ENCODE measurements around the gene KPNA6. TPM values are rescaled to one million over a fixed set of nuclear protein-coding genes. Genes with fewer than 3 reads are reported as not detected.

Gene KPNA6
- total and polyA plus RNA-seq, 3 experiments from 2014 or later = 29.3 to 96.7 (median 91.8) TPM

GRCh38 chr1:32223683-32224082 is 115.8 kb downstream of the KPNA6 start:
- no peaks in the 10 kb centered on the region for H3K9me3 Mint-ChIP-seq
- H3K27ac Mint-ChIP-seq = peak overlapping the region; percentile 68 to 100 (median 98)
- Histone ChIP-seq H3K27ac (ENCODE audit: low read depth, low read length) (peak overlapping the region; percentile 99), H3K4me3 (ENCODE audit: low read length) (peak overlapping the region; percentile 25), H3K36me3 (ENCODE audit: insufficient read depth, low read length) (peaks cover 28% of the 10 kb centered on the region), H3K4me1 (ENCODE audit: insufficient read depth, low read length) (peaks cover 31% of the 10 kb centered on the region), H3K9me3 (ENCODE audit: low read length) (no peaks in the 10 kb centered on the region), H3K27me3 (ENCODE audit: insufficient read depth, low read length, poor library complexity, severe bottlenecking) (no peaks in the 10 kb centered on the region)
- DNase-seq = no peak
- peaks cover 3 to 58% (median 15%) of the 10 kb centered on the region in 3 donors for H3K36me3 Mint-ChIP-seq
- peak overlapping the region; percentile 96 to 99 (median 98) for H3K4me3 Mint-ChIP-seq
- H3K4me1 Mint-ChIP-seq = peaks cover 39 to 60% (median 53%) of the 10 kb centered on the region in 3 donors
- ChIA-PET POLR2A (interaction anchor here (0.6 to 1.5 kb wide), 2 partner anchors 30 to 173 kb away, joined by 3 to 5 read pairs; no protein-coding TSS in a partner anchor), CTCF (interaction anchor here (0.7 to 2.0 kb wide), 4 partner anchors 17 to 27 kb away, joined by 3 to 9 read pairs (median 4); partner anchors contain the start of gene LCK)
- no peaks in the 10 kb centered on the region for H3K27me3 Mint-ChIP-seq

GRCh38 chr1:32224285-32224684 is 116.4 kb downstream of the KPNA6 start:
- Mint-ChIP-seq H3K4me1 (peaks cover 39 to 60% (median 55%) of the 10 kb centered on the region in 3 donors), H3K27me3 (no peaks in the 10 kb centered on the region), H3K36me3 (peaks cover 5 to 61% (median 18%) of the 10 kb centered on the region in 3 donors), H3K27ac (peak overlapping the region in 6 of 8 donors; percentile 68 to 100 (median 98)), H3K9me3 (no peaks in the 10 kb centered on the region), H3K4me3 (peak overlapping the region; percentile 51 to 99 (median 97))
- no peak for DNase-seq
- ChIA-PET POLR2A (interaction anchor here (0.6 to 1.5 kb wide), 3 partner anchors 24 to 173 kb away, joined by 3 to 5 read pairs (median 3); no protein-coding TSS in a partner anchor), CTCF (interaction anchor here (1.3 to 2.0 kb wide), 3 partner anchors 9 to 26 kb away, joined by 4 to 9 read pairs (median 5); partner anchors contain the start of gene LCK)
- peaks cover 31% of the 10 kb centered on the region for H3K4me1 ChIP-seq (ENCODE audit: insufficient read depth, low read length)
- no peak overlapping the region for H3K27ac ChIP-seq (ENCODE audit: low read depth, low read length)
- no peaks in the 10 kb centered on the region for H3K27me3 ChIP-seq (ENCODE audit: insufficient read depth, low read length, poor library complexity, severe bottlenecking)
- H3K36me3 ChIP-seq (ENCODE audit: insufficient read depth, low read length) = peaks cover 32% of the 10 kb centered on the region
- H3K9me3 ChIP-seq (ENCODE audit: low read length) = no peaks in the 10 kb centered on the region
- no peak overlapping the region for H3K4me3 ChIP-seq (ENCODE audit: low read length)

Other genes with a start within 250 kb of the KPNA6 start
- 100 to 1,000 TPM; 339 to 368 TPM for gene PTP4A2, start 169.7 kb upstream of the KPNA6 start, total RNA-seq
- 598 TPM for gene PTP4A2, start 169.7 kb upstream of the KPNA6 start, polyA plus RNA-seq
- gene KHDRBS1, start 94.2 kb upstream of the KPNA6 start, total RNA-seq = 100 to 1,000 TPM; 210 TPM
- 117 TPM for gene KHDRBS1, start 94.2 kb upstream of the KPNA6 start, polyA plus RNA-seq
- 10 to 100 TPM; 23.4 to 25.8 TPM for gene TMEM39B, start 35.1 kb upstream of the KPNA6 start, total RNA-seq
- 2.4 TPM for gene TMEM39B, start 35.1 kb upstream of the KPNA6 start, polyA plus RNA-seq
- gene TXLNA, start 71.6 kb downstream of the KPNA6 start, total RNA-seq = 10 to 100 TPM; 99.0 to 99.9 TPM
- 31.2 TPM for gene TXLNA, start 71.6 kb downstream of the KPNA6 start, polyA plus RNA-seq
- gene CCDC28B, start 92.5 kb downstream of the KPNA6 start, total RNA-seq = 10 to 100 TPM; 20.6 to 21.0 TPM
- gene CCDC28B, start 92.5 kb downstream of the KPNA6 start, polyA plus RNA-seq = 14.7 TPM
- 1 to 10 TPM; 5.6 to 5.7 TPM for gene IQCC, start 97.6 kb downstream of the KPNA6 start, total RNA-seq
- 1.6 TPM for gene IQCC, start 97.6 kb downstream of the KPNA6 start, polyA plus RNA-seq
- under 1 TPM in 1 of 2 experiments, not detected in 1; 0.11 TPM for gene DCDC2B, start 101.0 kb downstream of the KPNA6 start, total RNA-seq
- gene DCDC2B, start 101.0 kb downstream of the KPNA6 start, polyA plus RNA-seq = 0.13 TPM
- 10 to 100 TPM; 10.9 to 12.2 TPM for gene TMEM234, start 114.3 kb downstream of the KPNA6 start, total RNA-seq
- gene TMEM234, start 114.3 kb downstream of the KPNA6 start, polyA plus RNA-seq = 6.5 TPM
- gene EIF3I, start 114.4 kb downstream of the KPNA6 start, total RNA-seq = 100 to 1,000 TPM; 381 to 390 TPM
- 173 TPM for gene EIF3I, start 114.4 kb downstream of the KPNA6 start, polyA plus RNA-seq
- under 1 TPM; 0.33 to 0.63 TPM for gene FAM167B, start 139.2 kb downstream of the KPNA6 start, total RNA-seq
- not detected for gene FAM167B, start 139.2 kb downstream of the KPNA6 start, polyA plus RNA-seq
- 100 to 1,000 TPM; 288 to 297 TPM for gene LCK, start 143.2 kb downstream of the KPNA6 start, total RNA-seq
- 937 TPM for gene LCK, start 143.2 kb downstream of the KPNA6 start, polyA plus RNA-seq
- gene HDAC1, start 184.0 kb downstream of the KPNA6 start, total RNA-seq = 100 to 1,000 TPM; 164 to 172 TPM
- gene HDAC1, start 184.0 kb downstream of the KPNA6 start, polyA plus RNA-seq = 180 TPM
- gene MARCKSL1, start 228.2 kb downstream of the KPNA6 start, total RNA-seq = 10 to 100 TPM; 11.6 to 12.1 TPM
- 45.8 TPM for gene MARCKSL1, start 228.2 kb downstream of the KPNA6 start, polyA plus RNA-seq